Liver (tissue), 3 donors: Measurements from ENCODE around the gene CACNG8.

Experiments used
- ATF3 ChIP-seq: IDR thresholded peaks from 2 replicates; pipeline ENCODE4 v1.6.1; 2016; ENCODE audit warnings: antibody characterized with exemption
- CTCF ChIP-seq: fragments of 150-350 bp; IDR thresholded peaks from 2 replicates; pipeline ENCODE4 v1.5.1; 2017; ENCODE audit warnings: improper control_type of control experiment, low read depth, low read length; ENCODE audit not compliant: missing input control
- GABPA ChIP-seq, 2 donors: IDR thresholded peaks in 1 of 2; conservative IDR thresholded peaks in 1 of 2; 2 replicates each; pipeline ENCODE4 v1.6.1; 2016; ENCODE audit warnings: antibody characterized with exemption in 2 of 2, mild to moderate bottlenecking in 1 of 2, moderate library complexity in 1 of 2
- HNF4A ChIP-seq, 2 donors: conservative IDR thresholded peaks; 2 replicates each; pipeline ENCODE4 v1.6.1; 2016; ENCODE audit warnings: antibody characterized with exemption in 2 of 2, mild to moderate bottlenecking in 2 of 2
- JUND ChIP-seq, 2 donors: IDR thresholded peaks; 2 replicates each; pipeline ENCODE4 v1.6.1; 2016; ENCODE audit warnings: antibody characterized with exemption in 2 of 2
- MAX ChIP-seq: IDR thresholded peaks from 2 replicates; pipeline ENCODE4 v1.6.1; 2016; ENCODE audit warnings: antibody characterized with exemption
- NR2F2 ChIP-seq: IDR thresholded peaks from 2 replicates; pipeline ENCODE4 v1.6.1; 2016; ENCODE audit warnings: antibody characterized with exemption
- RAD21 ChIP-seq, 2 donors: IDR thresholded peaks; 2 replicates each; pipeline ENCODE4 v1.6.1; 2016; ENCODE audit warnings: antibody characterized with exemption in 2 of 2, mild to moderate bottlenecking in 2 of 2
- REST ChIP-seq: IDR thresholded peaks from 2 replicates; pipeline ENCODE4 v1.6.1; 2016; ENCODE audit warnings: antibody characterized with exemption, mild to moderate bottlenecking
- RXRA ChIP-seq, 2 donors: IDR thresholded peaks; 2 replicates each; pipeline ENCODE4 v1.6.1; 2017 to 2018; ENCODE audit warnings: antibody characterized with exemption in 2 of 2, mild to moderate bottlenecking in 1 of 2
- SP1 ChIP-seq: IDR thresholded peaks from 2 replicates; pipeline ENCODE4 v1.6.1; 2018; ENCODE audit warnings: antibody characterized with exemption, mild to moderate bottlenecking
- TAF1 ChIP-seq: conservative IDR thresholded peaks from 2 replicates; pipeline ENCODE4 v1.6.1; 2016; ENCODE audit warnings: antibody characterized with exemption, mild to moderate bottlenecking
- YY1 ChIP-seq: IDR thresholded peaks from 2 replicates; pipeline ENCODE4 v1.6.1; 2016; ENCODE audit warnings: antibody characterized with exemption, mild to moderate bottlenecking
- ZBTB33 ChIP-seq: IDR thresholded peaks from 2 replicates; pipeline ENCODE4 v1.6.1; 2016; ENCODE audit warnings: antibody characterized with exemption
- donor health status: healthy.
- donor health status: healthy.

- TF ChIP-seq CTCF (no peak), SP1 (no peak), RAD21 (IDR thresholded peaks at IDR 0.05) (no peak), REST (no peak), MAX (no peak), TAF1 (no peak), YY1 (no peak), JUND (IDR thresholded peaks at IDR 0.05) (no peak), NR2F2 (no peak), ZBTB33 (no peak), RXRA (IDR thresholded peaks at IDR 0.05) (no peak), HNF4A (conservative IDR thresholded peaks at IDR 0.05) (no peak), GABPA (IDR thresholded peaks at IDR 0.05 in 1 of 2, conservative IDR thresholded peaks at IDR 0.05 in 1 of 2) (no peak), ATF3 (no peak)
Observed at GRCh38 chr19:54021932-54022331, 59.2 kb downstream of the CACNG8 start.
